HEK293 (cell line): ENCODE data around the gene PAQR6.

Experiments
- CTCF ChIA-PET: fragments of 350-600 bp; formaldehyde crosslinking; extraction: SDS; loops from one replicate; lab custom pipeline; 2021; ENCODE audit warnings: antibody characterized with exemption; lab: Yijun Ruan, JAX
- POLR2A ChIA-PET: fragments of 300-600 bp; formaldehyde crosslinking; extraction: SDS; loops from one replicate; lab custom pipeline; 2020; ENCODE audit warnings: antibody characterized with exemption, inconsistent platforms; lab: Yijun Ruan, JAX
- H3K27ac ChIP-seq: fragments of 200-500 bp; sonication (Bioruptor generic); 2 replicates; pipeline ENCODE4 v1.5.1; 2014; ENCODE audit warnings: low read depth, low read length, control low read depth, inconsistent platforms; ENCODE audit errors: extremely low read depth
- H3K36me3 ChIP-seq, 2 experiments: fragments of 200-500 bp in 1 of 2; sonication (Bioruptor generic) in 1 of 2; 1 replicate in 1 of 2; 2 replicates in 1 of 2; pipeline ENCODE4 v1.5.1; 2014 to 2017; ENCODE audit warnings: inconsistent platforms in 2 of 2, low read length in 2 of 2; ENCODE audit not compliant: control insufficient read depth in 2 of 2, insufficient read depth in 1 of 2
- H3K4me1 ChIP-seq: fragments of 200-500 bp; sonication (Bioruptor generic); 2 replicates; pipeline ENCODE4 v1.5.1; 2014; ENCODE audit warnings: mild to moderate bottlenecking, low read length, inconsistent platforms; ENCODE audit not compliant: control insufficient read depth, insufficient read depth
- H3K4me3 ChIP-seq: 2 replicates; pipeline ENCODE4 v1.5.1; 2011; ENCODE audit warnings: low read depth, mild to moderate bottlenecking, control low read depth, low read length, moderate library complexity
- H3K9me3 ChIP-seq: fragments of 200-500 bp; sonication (Bioruptor generic); 2 replicates; pipeline ENCODE4 v1.5.1; 2014; ENCODE audit warnings: low read depth, low read length, inconsistent platforms; ENCODE audit not compliant: control insufficient read depth, insufficient read depth
- BCL11A ChIP-seq: fragments of 450-650 bp; formaldehyde crosslinking; IDR thresholded peaks from 2 replicates; pipeline ENCODE4 v1.5.1; 2016; ENCODE audit warnings: low read depth, missing biosample characterization, missing genetic modification characterization
- GFI1B ChIP-seq: fragments of 450-650 bp; formaldehyde crosslinking; IDR thresholded peaks from 2 replicates; pipeline ENCODE4 v1.5.1; 2016; ENCODE audit warnings: missing biosample characterization, missing genetic modification characterization
- SP3 ChIP-seq: fragments of 450-650 bp; formaldehyde crosslinking; IDR thresholded peaks from 2 replicates; pipeline ENCODE4 v1.5.1; 2016; ENCODE audit warnings: missing biosample characterization, missing genetic modification characterization
- SP7 ChIP-seq: fragments of 450-650 bp; formaldehyde crosslinking; IDR thresholded peaks from 2 replicates; pipeline ENCODE4 v1.5.1; 2016; ENCODE audit warnings: missing biosample characterization, missing genetic modification characterization
- ZBTB48 ChIP-seq: fragments of 450-650 bp; formaldehyde crosslinking; IDR thresholded peaks from 2 replicates; pipeline ENCODE4 v1.5.1; 2016; ENCODE audit warnings: missing biosample characterization, missing genetic modification characterization
- ZNF112 ChIP-seq: fragments of 450-650 bp; formaldehyde crosslinking; IDR thresholded peaks from 2 replicates; pipeline ENCODE4 v1.5.0; 2017; ENCODE audit warnings: missing biosample characterization, missing genetic modification characterization
- ZNF121 ChIP-seq: fragments of 450-650 bp; formaldehyde crosslinking; IDR thresholded peaks from 2 replicates; pipeline ENCODE4 v1.5.1; 2016; ENCODE audit warnings: missing biosample characterization, missing genetic modification characterization
- ZNF16 ChIP-seq: fragments of 450-650 bp; formaldehyde crosslinking; IDR thresholded peaks from 2 replicates; pipeline ENCODE4 v1.5.1; 2016; ENCODE audit warnings: low read depth, missing biosample characterization, missing genetic modification characterization
- ZNF202 ChIP-seq: fragments of 450-650 bp; formaldehyde crosslinking; IDR thresholded peaks from 2 replicates; pipeline ENCODE4 v1.5.1; 2016; ENCODE audit warnings: missing biosample characterization, missing genetic modification characterization, borderline replicate concordance
- ZNF211 ChIP-seq: fragments of 450-650 bp; formaldehyde crosslinking; IDR thresholded peaks from 2 replicates; pipeline ENCODE4 v1.5.1; 2016; ENCODE audit warnings: low read depth, missing biosample characterization, missing genetic modification characterization
- ZNF223 ChIP-seq: fragments of 450-650 bp; formaldehyde crosslinking; IDR thresholded peaks from 2 replicates; pipeline ENCODE4 v1.5.1; 2016; ENCODE audit warnings: missing biosample characterization, missing genetic modification characterization
- ZNF239 ChIP-seq: fragments of 450-650 bp; formaldehyde crosslinking; IDR thresholded peaks from 2 replicates; pipeline ENCODE4 v1.5.1; 2016; ENCODE audit warnings: missing biosample characterization, missing genetic modification characterization
- ZNF292 ChIP-seq: fragments of 450-650 bp; formaldehyde crosslinking; IDR thresholded peaks from 2 replicates; pipeline ENCODE4 v1.5.1; 2016; ENCODE audit warnings: low read depth, missing biosample characterization, missing genetic modification characterization, borderline replicate concordance
- ZNF335 ChIP-seq: fragments of 450-650 bp; formaldehyde crosslinking; conservative IDR thresholded peaks from 2 replicates; pipeline ENCODE4 v1.5.1; 2016; ENCODE audit warnings: missing biosample characterization, missing genetic modification characterization
- ZNF449 ChIP-seq: fragments of 450-650 bp; formaldehyde crosslinking; IDR thresholded peaks from 2 replicates; pipeline ENCODE4 v1.5.1; 2017; ENCODE audit warnings: missing biosample characterization, mild to moderate bottlenecking, missing genetic modification characterization, moderate library complexity
- ZNF501 ChIP-seq: fragments of 450-650 bp; formaldehyde crosslinking; IDR thresholded peaks from 2 replicates; pipeline ENCODE4 v1.5.1; 2016; ENCODE audit warnings: missing biosample characterization, missing genetic modification characterization
- ZNF529 ChIP-seq: fragments of 450-650 bp; formaldehyde crosslinking; IDR thresholded peaks from 2 replicates; pipeline ENCODE4 v1.5.1; 2017; ENCODE audit warnings: missing genetic modification characterization, missing biosample characterization; ENCODE audit not compliant: insufficient replicate concordance
- ZNF548 ChIP-seq: fragments of 450-650 bp; formaldehyde crosslinking; IDR thresholded peaks from 2 replicates; pipeline ENCODE4 v1.5.1; 2016; ENCODE audit warnings: missing biosample characterization, missing genetic modification characterization
- ZNF549 ChIP-seq: fragments of 450-650 bp; IDR thresholded peaks from 2 replicates; pipeline ENCODE4 v1.5.1; 2018; ENCODE audit warnings: missing biosample characterization, missing genetic modification characterization, mild to moderate bottlenecking, inconsistent platforms, moderate library complexity
- ZNF629 ChIP-seq: fragments of 450-650 bp; formaldehyde crosslinking; IDR thresholded peaks from 2 replicates; pipeline ENCODE4 v1.5.1; 2017; ENCODE audit warnings: missing biosample characterization, missing genetic modification characterization
- ZSCAN30 ChIP-seq: fragments of 450-650 bp; IDR thresholded peaks from 2 replicates; pipeline ENCODE4 v1.5.1; 2018; ENCODE audit warnings: missing biosample characterization, mild to moderate bottlenecking, missing genetic modification characterization, moderate library complexity
- TF ChIP-seq, protein P1 (sequence below): fragments of 450-650 bp; formaldehyde crosslinking; IDR thresholded peaks from 2 replicates; pipeline ENCODE4 v1.5.1; 2016; ENCODE audit warnings: missing biosample characterization, missing genetic modification characterization
- TF ChIP-seq, protein P2 (sequence below): fragments of 450-650 bp; formaldehyde crosslinking; IDR thresholded peaks from 2 replicates; pipeline ENCODE4 v1.5.1; 2016; ENCODE audit warnings: missing biosample characterization, missing genetic modification characterization
- TF ChIP-seq, protein P3 (sequence below): fragments of 450-650 bp; IDR thresholded peaks from 2 replicates; pipeline ENCODE4 v1.5.1; 2018; ENCODE audit warnings: missing biosample characterization, missing genetic modification characterization

PAQR6 gene

GRCh38 chr1:156226116-156226538 is 21.7 kb downstream of the PAQR6 start (continued):
- TF ChIP-seq ZNF239 (tag by site-specific recombination), result no peak
- TF ChIP-seq ZNF112 (tag by site-specific recombination), result no peak
- TF ChIP-seq, protein P1, sequence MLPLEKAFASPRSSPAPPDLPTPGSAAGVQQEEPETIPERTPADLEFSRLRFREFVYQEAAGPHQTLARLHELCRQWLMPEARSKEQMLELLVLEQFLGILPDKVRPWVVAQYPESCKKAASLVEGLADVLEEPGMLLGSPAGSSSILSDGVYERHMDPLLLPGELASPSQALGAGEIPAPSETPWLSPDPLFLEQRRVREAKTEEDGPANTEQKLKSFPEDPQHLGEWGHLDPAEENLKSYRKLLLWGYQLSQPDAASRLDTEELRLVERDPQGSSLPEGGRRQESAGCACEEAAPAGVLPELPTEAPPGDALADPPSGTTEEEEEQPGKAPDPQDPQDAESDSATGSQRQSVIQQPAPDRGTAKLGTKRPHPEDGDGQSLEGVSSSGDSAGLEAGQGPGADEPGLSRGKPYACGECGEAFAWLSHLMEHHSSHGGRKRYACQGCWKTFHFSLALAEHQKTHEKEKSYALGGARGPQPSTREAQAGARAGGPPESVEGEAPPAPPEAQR (tag by site-specific recombination), result no peak
- no peak for TF ChIP-seq ZNF202 (tag by site-specific recombination)

DNA sequence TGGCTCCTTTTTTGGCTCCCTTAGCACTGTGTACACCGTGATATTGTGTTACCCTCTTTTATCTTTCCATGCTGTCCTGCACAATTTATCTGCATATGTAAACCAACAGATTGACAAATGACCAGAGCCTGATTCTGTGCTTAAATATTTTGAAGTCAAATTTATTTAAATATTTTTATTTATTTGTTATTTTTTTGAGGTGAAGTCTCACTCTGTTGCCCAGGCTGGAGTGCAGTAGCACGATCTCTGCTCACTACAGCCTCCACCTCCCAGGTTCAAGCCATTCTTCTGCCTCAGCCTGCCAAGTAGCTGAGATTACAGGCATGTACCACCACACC is 22.2 kb downstream of the PAQR6 start:
- CTCF ChIA-PET, result interaction anchor here (0.6 to 8.7 kb wide), 29 partner anchors 9 to 484 kb away, joined by 3 to 210 read pairs (median 6); partner anchors contain the start of genes GLMP, PMF1, SLC25A44 and SMG5
- TF ChIP-seq ZNF449 (0 out of 2 replicates have a peak, but pooled peaks have one; percentile 2), ZNF211 (tag by site-specific recombination) (no peak), ZNF335 (tag by site-specific recombination) (peak; percentile 25; the same call in 1 of the 2 replicates), ZNF16 (tag by site-specific recombination) (no peak), ZNF549 (tag by site-specific recombination) (no peak)
- TF ChIP-seq, all 188 proteins: peak for 2
- POLR2A ChIA-PET, result interaction anchor here (0.6 to 1.9 kb wide), 5 partner anchors 13 to 195 kb away, joined by 3 to 14 read pairs (median 6); partner anchors contain the start of genes PMF1 and SMG5
- H3K9me3 ChIP-seq, result no peaks in the 10 kb centered on the region
- H3K4me1 ChIP-seq, result no peaks in the 10 kb centered on the region
- H3K36me3 ChIP-seq, result peaks cover 5 to 40% of the 10 kb centered on the region in 2 experiments
- no peak overlapping the region for H3K4me3 ChIP-seq
- no peak overlapping the region for H3K27ac ChIP-seq

DNA sequence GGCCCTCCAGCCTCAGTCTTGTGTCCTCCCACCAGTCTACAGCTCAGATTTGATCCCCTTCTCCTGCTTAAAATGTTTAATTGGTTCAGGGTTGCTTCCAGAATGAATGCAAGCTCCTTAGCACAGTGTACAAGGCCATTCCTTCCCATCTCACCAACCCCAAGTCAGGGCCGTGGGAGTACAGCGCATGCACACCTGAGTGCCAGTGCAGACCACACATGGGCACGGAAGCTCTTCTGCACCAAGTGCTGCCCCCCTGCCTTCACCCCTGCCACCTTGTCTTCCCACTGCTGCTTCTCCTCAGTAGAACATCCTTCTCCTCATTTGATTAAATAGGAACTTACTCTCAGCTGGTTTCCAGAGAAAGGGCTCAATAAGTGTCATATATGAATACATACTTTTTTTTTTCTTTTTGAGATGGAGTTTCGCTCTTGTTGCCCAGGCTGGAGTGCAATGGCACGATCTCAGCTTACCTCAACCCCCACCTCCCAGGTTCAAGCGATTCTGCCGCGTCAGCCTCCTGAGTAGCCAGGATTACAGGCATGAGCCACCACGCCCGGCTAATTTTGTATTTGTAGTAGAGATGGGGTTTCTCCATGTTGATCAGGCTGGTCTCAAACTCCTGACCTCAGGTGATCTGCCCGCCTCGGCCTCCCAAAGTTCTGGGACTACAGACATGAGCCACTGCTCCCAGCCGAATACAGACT is 25.7 kb downstream of the PAQR6 start:
- no peak overlapping the region for H3K4me3 ChIP-seq
- POLR2A ChIA-PET, result interaction anchor here (1.4 kb wide), 1 partner anchor 9 kb away, joined by 5 read pairs; the partner anchor contains the start of gene PMF1
- H3K9me3 ChIP-seq, result no peaks in the 10 kb centered on the region
- TF ChIP-seq ZNF629, result no peak
- TF ChIP-seq ZNF501, result no peak
- TF ChIP-seq ZNF292 (tag by site-specific recombination), result no peak
- TF ChIP-seq, protein P2, sequence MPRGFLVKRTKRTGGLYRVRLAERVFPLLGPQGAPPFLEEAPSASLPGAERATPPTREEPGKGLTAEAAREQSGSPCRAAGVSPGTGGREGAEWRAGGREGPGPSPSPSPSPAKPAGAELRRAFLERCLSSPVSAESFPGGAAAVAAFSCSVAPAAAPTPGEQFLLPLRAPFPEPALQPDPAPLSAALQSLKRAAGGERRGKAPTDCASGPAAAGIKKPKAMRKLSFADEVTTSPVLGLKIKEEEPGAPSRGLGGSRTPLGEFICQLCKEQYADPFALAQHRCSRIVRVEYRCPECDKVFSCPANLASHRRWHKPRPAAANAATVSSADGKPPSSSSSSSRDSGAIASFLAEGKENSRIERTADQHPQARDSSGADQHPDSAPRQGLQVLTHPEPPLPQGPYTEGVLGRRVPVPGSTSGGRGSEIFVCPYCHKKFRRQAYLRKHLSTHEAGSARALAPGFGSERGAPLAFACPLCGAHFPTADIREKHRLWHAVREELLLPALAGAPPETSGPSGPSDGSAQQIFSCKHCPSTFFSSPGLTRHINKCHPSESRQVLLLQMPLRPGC (tag by site-specific recombination), result no peak
- TF ChIP-seq GFI1B (tag by site-specific recombination), result no peak
- TF ChIP-seq, protein P3, sequence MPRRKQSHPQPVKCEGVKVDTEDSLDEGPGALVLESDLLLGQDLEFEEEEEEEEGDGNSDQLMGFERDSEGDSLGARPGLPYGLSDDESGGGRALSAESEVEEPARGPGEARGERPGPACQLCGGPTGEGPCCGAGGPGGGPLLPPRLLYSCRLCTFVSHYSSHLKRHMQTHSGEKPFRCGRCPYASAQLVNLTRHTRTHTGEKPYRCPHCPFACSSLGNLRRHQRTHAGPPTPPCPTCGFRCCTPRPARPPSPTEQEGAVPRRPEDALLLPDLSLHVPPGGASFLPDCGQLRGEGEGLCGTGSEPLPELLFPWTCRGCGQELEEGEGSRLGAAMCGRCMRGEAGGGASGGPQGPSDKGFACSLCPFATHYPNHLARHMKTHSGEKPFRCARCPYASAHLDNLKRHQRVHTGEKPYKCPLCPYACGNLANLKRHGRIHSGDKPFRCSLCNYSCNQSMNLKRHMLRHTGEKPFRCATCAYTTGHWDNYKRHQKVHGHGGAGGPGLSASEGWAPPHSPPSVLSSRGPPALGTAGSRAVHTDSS (tag by site-specific recombination), result no peak
- TF ChIP-seq ZBTB48 (tag by site-specific recombination), result no peak
- no peak for TF ChIP-seq ZNF223
- no peak for TF ChIP-seq BCL11A (tag by site-specific recombination)
- no peak for TF ChIP-seq SP7 (tag by site-specific recombination)
- TF ChIP-seq ZNF121 (tag by site-specific recombination), result no peak
- TF ChIP-seq ZNF529, result no peak
- no peak for TF ChIP-seq ZNF548
- no peak for TF ChIP-seq ZSCAN30 (tag by site-specific recombination)
- no peak for TF ChIP-seq SP3 (tag by site-specific recombination)
- no peaks in the 10 kb centered on the region for H3K4me1 ChIP-seq
- CTCF ChIA-PET, result interaction anchor here (1.3 to 1.9 kb wide), 2 partner anchors 76 to 81 kb away, joined by 5 to 6 read pairs; no protein-coding TSS in a partner anchor
- H3K36me3 ChIP-seq, result peaks cover 8 to 35% of the 10 kb centered on the region in 2 experiments
- no peak overlapping the region for H3K27ac ChIP-seq
